Measurements from ENCODE around the gene G3BP1. TPM values are rescaled to one million over a fixed set of nuclear protein-coding genes. Genes with fewer than 3 reads are reported as not detected.
"Not testable (repeated sequence)": the region's sequence is repeated elsewhere in the genome, so short reads cannot be mapped to it uniquely, and the experiment has no call there.

The G3BP1 gene
- total RNA-seq, 4 donors from 2014 or later: 35.4 to 88.6 (median 66.7) TPM

GRCh38 chr5:151825445-151825844 is 53.7 kb downstream of the G3BP1 start:
- H3K4me1 ChIP-seq: peaks cover 0 to 4% (median 1%) of the 10 kb centered on the region in 4 donors
- in situ Hi-C loops (cut with MboI; ENCODE audit: low pct_ligation_motif_present in 1 of 4, low pct_unique_long_range_greater_than_20kb in 1 of 4, low sequenced_read_pairs in 3 of 4): loop anchor here (5.0 to 25.0 kb wide), 5 partner anchors 312 to 687 kb away; no protein-coding TSS in a partner anchor
- H3K27me3 ChIP-seq: no peaks in the 10 kb centered on the region
- peak; percentile 57 for DNase-seq
- no peak overlapping the region for H3K4me3 ChIP-seq
- H3K27ac ChIP-seq: no peak overlapping the region
- no peak for TF ChIP-seq POLR2AphosphoS5 (IDR thresholded peaks at IDR 0.05)
- peak; percentile 78 to 88 (median 79) for TF ChIP-seq CTCF (IDR thresholded peaks at IDR 0.05)
- no peaks in the 10 kb centered on the region for H3K36me3 ChIP-seq
- intact Hi-C loops (cut with DNase I; ENCODE audit: low total_unique reads): loop anchor here (10.0 kb wide), 1 partner anchor 319 kb away; no protein-coding TSS in a partner anchor
- H3K9me3 ChIP-seq: no peaks in the 10 kb centered on the region
- 23% methylated on average over 1 of the region's 1 CpG; no CpG with 5 or more reads in 1 of the 2 donors for WGBS, 2 donors (ENCODE audit: low coverage in 1 of 2)

- Histone ChIP-seq H3K4me1 (no peaks in the 10 kb centered on the region), H3K9me3 (peaks cover 17 to 24% of the 10 kb centered on the region in 2 donors), H3K4me3 (no peak overlapping the region), H3K27me3 (no peaks in the 10 kb centered on the region), H3K27ac (no peak overlapping the region), H3K36me3 (no peaks in the 10 kb centered on the region)
- in situ Hi-C loops (cut with MboI; ENCODE audit: low pct_ligation_motif_present in 1 of 4, low pct_unique_long_range_greater_than_20kb in 1 of 4, low sequenced_read_pairs in 3 of 4) (loop anchor here (5.0 to 25.0 kb wide), 5 partner anchors 308 to 683 kb away; no protein-coding TSS in a partner anchor), intact Hi-C loops (cut with DNase I; ENCODE audit: low total_unique reads) (loop anchor here (10.0 kb wide), 1 partner anchor 315 kb away; no protein-coding TSS in a partner anchor)
- TF ChIP-seq EP300 (IDR thresholded peaks at IDR 0.05; ENCODE audit: low read depth) (no peak), POLR2AphosphoS5 (IDR thresholded peaks at IDR 0.05) (no peak), CTCF (IDR thresholded peaks at IDR 0.05) (no peak), POLR2A (IDR thresholded peaks at IDR 0.05) (no peak)
- DNase-seq: no peak
- WGBS, 2 donors (ENCODE audit: low coverage in 1 of 2): 92 to 100% methylated on average over 1 of the region's 1 CpG
Measured at GRCh38 chr5:151829370-151829769, 57.6 kb downstream of the G3BP1 start.

GRCh38 chr5:151832843-151833242 is 61.1 kb downstream of the G3BP1 start:
- H3K4me1 ChIP-seq; intact Hi-C loops (cut with DNase I; ENCODE audit: low total_unique reads); H3K36me3 ChIP-seq; DNase-seq; H3K4me3 ChIP-seq; H3K27me3 ChIP-seq; H3K27ac ChIP-seq: not testable (repeated sequence)
- WGBS, 2 donors (ENCODE audit: low coverage in 1 of 2): 96 to 97% methylated on average over 4 of the region's 4 CpGs
- in situ Hi-C loops (cut with MboI; ENCODE audit: low pct_ligation_motif_present in 1 of 4, low pct_unique_long_range_greater_than_20kb in 1 of 4, low sequenced_read_pairs in 3 of 4): loop anchor here in 2 of 4 donors (25.0 kb wide), 2 partner anchors 304 to 679 kb away; no protein-coding TSS in a partner anchor
- H3K9me3 ChIP-seq: peaks cover 31 to 41% of the 10 kb centered on the region in 2 donors

- no peak overlapping the region for H3K27ac ChIP-seq
- intact Hi-C loops (cut with DNase I; ENCODE audit: low total_unique reads) (no loop called here), in situ Hi-C loops (cut with MboI; ENCODE audit: low pct_ligation_motif_present in 1 of 4, low pct_unique_long_range_greater_than_20kb in 1 of 4, low sequenced_read_pairs in 3 of 4) (loop anchor here in 2 of 4 donors (25.0 kb wide), 2 partner anchors 291 to 666 kb away; no protein-coding TSS in a partner anchor)
- H3K36me3 ChIP-seq: no peaks in the 10 kb centered on the region
- TF ChIP-seq POLR2AphosphoS5 (IDR thresholded peaks at IDR 0.05): no peak
- TF ChIP-seq POLR2A (IDR thresholded peaks at IDR 0.05): no peak
- TF ChIP-seq CTCF (IDR thresholded peaks at IDR 0.05): no peak
- no peak for TF ChIP-seq EP300 (IDR thresholded peaks at IDR 0.05; ENCODE audit: low read depth)
- no peak for DNase-seq
- no peak overlapping the region for H3K4me3 ChIP-seq
- H3K4me1 ChIP-seq: no peaks in the 10 kb centered on the region
- no peaks in the 10 kb centered on the region for H3K27me3 ChIP-seq
- H3K9me3 ChIP-seq: no peaks in the 10 kb centered on the region
Measured at GRCh38 chr5:151846765-151847164, 75.0 kb downstream of the G3BP1 start.

- Histone ChIP-seq H3K9me3 (no peaks in the 10 kb centered on the region), H3K4me1 (no peaks in the 10 kb centered on the region), H3K27me3 (no peaks in the 10 kb centered on the region), H3K36me3 (no peaks in the 10 kb centered on the region), H3K27ac (no peak overlapping the region), H3K4me3 (no peak overlapping the region)
- intact Hi-C loops (cut with DNase I; ENCODE audit: low total_unique reads) (no loop called here), in situ Hi-C loops (cut with MboI; ENCODE audit: low pct_ligation_motif_present in 1 of 4, low pct_unique_long_range_greater_than_20kb in 1 of 4, low sequenced_read_pairs in 3 of 4) (loop anchor here in 2 of 4 donors (25.0 kb wide), 2 partner anchors 289 to 664 kb away; no protein-coding TSS in a partner anchor)
- WGBS, 2 donors (ENCODE audit: low coverage in 1 of 2): 63 to 71% methylated on average over 1 of the region's 1 CpG
- no peak for TF ChIP-seq EP300 (IDR thresholded peaks at IDR 0.05; ENCODE audit: low read depth)
- DNase-seq: no peak
Measured at GRCh38 chr5:151847871-151848270, 76.1 kb downstream of the G3BP1 start.
